D721Med (cell line): ENCODE data around the gene MDFIC2.

Experiments
- DNase-seq: peaks from one replicate; pipeline ENCODE4 v3.0.0; 2011; ENCODE audit warnings: low spot score; ENCODE audit not compliant: insufficient read length
- FAIRE-seq: peaks from 2 replicates; lab custom pipeline; 2011; peaks lifted over from hg19 to GRCh38; lab: Jason Lieb, UNC
- CTCF ChIP-seq: IDR thresholded peaks from 2 replicates; pipeline ENCODE4 v1.5.1; 2012; ENCODE audit warnings: mild to moderate bottlenecking, control low read depth; ENCODE audit not compliant: insufficient read depth; ENCODE audit errors: missing control alignments

MDFIC2 gene

DNA sequence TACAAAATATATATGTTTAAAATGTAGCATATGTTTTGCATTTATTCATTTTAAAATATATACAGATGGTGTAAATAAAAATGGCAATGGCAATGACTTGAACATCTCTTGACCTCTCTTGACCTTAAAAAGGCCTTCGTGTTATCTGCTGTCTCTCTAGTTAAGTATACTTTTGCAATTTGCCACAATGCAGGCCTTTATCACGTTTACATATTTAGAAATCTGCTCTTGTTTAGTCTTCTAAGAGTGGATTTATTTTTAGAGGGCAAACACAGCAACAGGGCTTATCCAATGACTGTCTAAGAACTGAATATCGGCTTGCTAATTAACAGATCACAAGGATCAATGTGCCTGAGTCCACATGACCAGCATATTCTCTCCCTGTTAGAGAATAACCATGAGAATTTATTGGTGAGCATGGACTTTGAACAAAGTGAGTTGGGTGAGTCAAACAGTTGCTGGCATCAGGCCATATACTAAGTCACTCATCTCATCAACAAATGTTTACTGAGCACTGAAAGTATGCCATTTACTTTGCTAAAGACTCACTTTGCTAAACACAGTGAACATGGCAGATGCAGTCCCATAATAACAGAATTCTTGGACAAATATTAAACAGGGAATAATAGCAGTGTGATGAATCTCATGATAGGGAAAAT, 48.2 kb downstream of the MDFIC2 start:
- DNase-seq (no peak), FAIRE-seq (no peak)
- no peak for TF ChIP-seq CTCF

- DNase-seq (no peak), FAIRE-seq (no peak)
Observed at GRCh38 chr3:70261283-70261682, 51.2 kb downstream of the MDFIC2 start.

GRCh38 chr3:70256566-70256965, 55.9 kb downstream of the MDFIC2 start:
- TF ChIP-seq CTCF: no peak
- no peak for DNase-seq
- no peak for FAIRE-seq

More at GRCh38 chr3:70261283-70261682, 51.2 kb downstream of the MDFIC2 start:
- no peak for TF ChIP-seq CTCF

GRCh38 chr3:70250492-70250891, 61.9 kb downstream of the MDFIC2 start:
- FAIRE-seq: no peak
- DNase-seq: no peak
- TF ChIP-seq CTCF: no peak

DNA sequence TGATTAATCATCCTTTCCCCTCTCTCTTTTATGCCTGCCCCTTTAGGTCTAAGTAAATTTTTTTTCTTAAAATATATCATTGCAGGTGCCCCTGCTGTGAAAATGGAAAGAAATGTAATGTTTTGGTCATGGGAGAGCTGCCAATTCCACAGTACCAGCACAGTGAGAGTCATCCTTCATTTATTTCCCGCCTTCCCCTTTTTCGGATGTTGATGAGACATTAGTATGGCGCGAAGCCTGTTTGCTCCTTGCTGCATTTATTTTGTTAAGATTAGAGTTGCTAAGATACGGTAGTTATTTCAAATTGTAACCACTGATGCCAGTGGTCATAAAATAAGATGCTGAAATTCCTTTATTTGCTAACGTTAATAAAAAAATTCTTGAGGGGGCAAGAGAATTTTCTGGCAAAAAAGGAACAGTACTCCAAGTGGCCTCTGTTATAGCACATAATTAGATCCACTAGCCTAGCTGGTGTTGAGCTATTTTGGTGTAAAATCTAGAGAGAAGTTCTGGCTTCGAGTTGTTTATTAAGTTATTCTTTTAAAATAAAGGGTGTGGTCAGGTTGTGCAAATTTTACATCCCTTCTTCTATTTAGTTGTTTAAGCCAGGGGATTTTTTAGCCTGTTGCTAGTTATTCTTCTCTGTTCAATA, 62.8 kb downstream of the MDFIC2 start:
- DNase-seq (no peak), FAIRE-seq (no peak)
- TF ChIP-seq CTCF: no peak

DNA sequence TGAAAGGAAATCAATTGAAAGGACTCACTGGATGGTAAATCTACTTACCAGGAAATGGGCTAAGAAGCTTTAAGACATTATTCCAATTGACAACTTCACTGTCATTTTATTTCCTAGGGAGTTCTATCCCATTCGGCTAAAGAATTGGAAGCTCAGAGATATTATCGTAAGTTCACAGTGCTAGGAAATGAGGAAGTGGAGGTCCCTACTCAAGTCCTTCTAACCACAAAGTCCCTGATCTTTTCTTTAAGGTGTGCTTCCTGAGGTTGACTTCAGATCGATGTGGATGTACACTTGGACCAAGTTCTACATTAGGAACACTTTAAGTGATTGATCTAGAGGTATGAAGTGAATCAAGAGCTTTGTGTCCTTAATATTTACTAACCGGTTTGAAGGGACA, 63.6 kb downstream of the MDFIC2 start:
- no peak for TF ChIP-seq CTCF
- DNase-seq: no peak
- FAIRE-seq: no peak

DNA sequence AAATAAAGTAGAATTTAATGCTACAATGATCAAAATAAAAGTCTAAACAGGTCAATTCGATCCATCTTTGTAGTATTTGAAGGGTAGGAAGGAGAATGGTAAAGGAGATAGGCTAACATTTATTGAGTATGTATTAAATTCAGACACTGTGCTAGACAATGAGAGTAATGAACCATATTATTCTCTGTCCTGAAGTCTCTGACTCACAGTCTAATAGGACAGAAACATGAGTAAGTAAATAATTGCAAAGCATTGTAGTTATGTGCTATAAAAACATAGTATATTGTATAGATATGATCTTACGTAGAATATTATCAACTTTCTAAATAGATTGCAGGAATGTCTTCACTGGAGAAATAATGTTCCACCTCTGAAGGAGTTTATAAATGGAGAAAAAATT, 64.5 kb downstream of the MDFIC2 start:
- DNase-seq: no peak
- TF ChIP-seq CTCF: no peak
- no peak for FAIRE-seq
